H1 (cell line): ENCODE measurements around the gene FUT4. TPM values are rescaled to one million over a fixed set of nuclear protein-coding genes. Genes with fewer than 3 reads are reported as not detected.

ENCODE experiments used
- CTCF ChIA-PET: fragments of 300-600 bp; sonication (Branson Sonifier 250); formaldehyde crosslinking; loops from one replicate; lab custom pipeline; 2021; ENCODE audit not compliant: partially characterized antibody; lab: Charles Lee
- POLR2A ChIA-PET: fragments of 300-600 bp; sonication (Branson Sonifier 250); formaldehyde crosslinking; loops from one replicate; lab custom pipeline; 2021; ENCODE audit warnings: inconsistent platforms; ENCODE audit not compliant: partially characterized antibody; lab: Charles Lee
- DNase-seq, 2 experiments: peaks; one replicate each; pipeline versions ENCODE4 v3.0.0 to v3.0.0-alpha.2; 2010 to 2022; ENCODE audit warnings: low spot score in 2 of 2, low read depth in 1 of 2, mixed read lengths in 1 of 2
- FAIRE-seq: peaks from 2 replicates; lab custom pipeline; 2011; peaks lifted over from hg19 to GRCh38; lab: Jason Lieb, UNC
- H2AFZ ChIP-seq: 2 replicates; pipeline ENCODE4 v1.8.1; 2012; ENCODE audit warnings: low read length, inconsistent platforms
- H2AK5ac ChIP-seq: 2 replicates; pipeline ENCODE4 v1.6.1; 2013; ENCODE audit warnings: low read depth, low read length
- H2BK120ac ChIP-seq: replicated peaks from 2 replicates; pipeline ENCODE3; 2013; ENCODE audit warnings: low read depth, low read length, inconsistent platforms
- H2BK12ac ChIP-seq: 2 replicates; pipeline ENCODE4 v1.6.1; 2013; ENCODE audit warnings: low read depth, low read length
- H2BK15ac ChIP-seq: 2 replicates; pipeline ENCODE4 v1.6.1; 2013; ENCODE audit warnings: low read length
- H2BK20ac ChIP-seq: 2 replicates; pipeline ENCODE4 v1.6.1; 2013; ENCODE audit warnings: low read length
- H2BK5ac ChIP-seq: 2 replicates; pipeline ENCODE4 v1.6.1; 2013; ENCODE audit warnings: low read depth, low read length
- H3K14ac ChIP-seq: 2 replicates; pipeline ENCODE4 v1.6.1; 2013; ENCODE audit warnings: inconsistent platforms; ENCODE audit not compliant: insufficient read length
- H3K18ac ChIP-seq: 2 replicates; pipeline ENCODE4 v1.6.1; 2013; ENCODE audit warnings: low read length; ENCODE audit errors: extremely low read depth
- H3K23ac ChIP-seq: 2 replicates; pipeline ENCODE4 v1.6.1; 2013; ENCODE audit warnings: inconsistent platforms; ENCODE audit not compliant: insufficient read length
- H3K23me2 ChIP-seq: 2 replicates; pipeline ENCODE4 v1.6.1; 2013; ENCODE audit warnings: low read depth, low read length
- H3K27ac ChIP-seq: 2 replicates; pipeline ENCODE4 v1.6.1; 2011; ENCODE audit warnings: low read depth, low read length, inconsistent platforms
- H3K27me3 ChIP-seq, 4 experiments: replicated peaks in 1 of 4; 1 replicate in 1 of 4; 2 replicates in 3 of 4; pipeline versions ENCODE4 v1.6.1 to v1.8.1; 2011 to 2013; ENCODE audit warnings: low read length in 3 of 4, mild to moderate bottlenecking in 3 of 4, inconsistent platforms in 2 of 4, mixed read lengths in 2 of 4, moderate library complexity in 1 of 4; ENCODE audit not compliant: control insufficient read depth in 3 of 4, insufficient read depth in 3 of 4; ENCODE audit errors: extremely low read depth in 1 of 4
- H3K36me3 ChIP-seq, 4 experiments: 2 replicates each; pipeline versions ENCODE4 v1.6.1 to v1.8.1; 2011 to 2013; ENCODE audit warnings: mild to moderate bottlenecking in 4 of 4, low read length in 3 of 4, moderate library complexity in 2 of 4, control low read depth in 1 of 4, inconsistent platforms in 1 of 4; ENCODE audit not compliant: insufficient read depth in 4 of 4, control insufficient read depth in 2 of 4
- H3K4ac ChIP-seq: replicated peaks from 2 replicates; pipeline ENCODE3; 2013; ENCODE audit warnings: low read length, low read depth, mixed read lengths, inconsistent platforms; ENCODE audit not compliant: insufficient read length
- H3K4me1 ChIP-seq, 4 experiments: replicated peaks in 1 of 4; 1 replicate in 1 of 4; 2 replicates in 3 of 4; pipeline versions ENCODE4 v1.6.1 to v1.8.1; 2011 to 2013; ENCODE audit warnings: low read length in 3 of 4, inconsistent platforms in 2 of 4, mixed read lengths in 1 of 4; ENCODE audit not compliant: insufficient read depth in 4 of 4, control insufficient read depth in 3 of 4
- H3K4me2 ChIP-seq, 2 experiments: 2 replicates each; pipeline versions ENCODE4 v1.6.1 to v1.8.1; 2011 to 2013; ENCODE audit warnings: low read depth in 2 of 2, low read length in 2 of 2, control low read depth in 1 of 2, inconsistent platforms in 1 of 2, mild to moderate bottlenecking in 1 of 2; ENCODE audit not compliant: insufficient read depth in 1 of 2
- H3K4me3 ChIP-seq, 4 experiments: fragments of 200-600, 300-600 bp in 1 of 4; sonication (generic), shearing (Covaris generic), sonication (Bioruptor Twin) in 1 of 4; 2 replicates each; pipeline versions ENCODE4 v1.5.1 to v1.8.1; 2011 to 2016; ENCODE audit warnings: low read length in 4 of 4, low read depth in 3 of 4, control low read depth in 2 of 4, inconsistent platforms in 2 of 4, mild to moderate bottlenecking in 2 of 4, mixed read lengths in 1 of 4, moderate library complexity in 1 of 4; ENCODE audit not compliant: insufficient read depth in 2 of 4; ENCODE audit errors: extremely low read depth in 1 of 4
- H3K56ac ChIP-seq: replicated peaks from 2 replicates; pipeline ENCODE3; 2013; ENCODE audit warnings: low read depth, mild to moderate bottlenecking, mixed read lengths, low read length, inconsistent platforms; ENCODE audit not compliant: insufficient read length
- H3K79me1 ChIP-seq: 2 replicates; pipeline ENCODE4 v1.6.1; 2013; ENCODE audit warnings: low read depth, low read length, control low read depth
- H3K79me2 ChIP-seq, 2 experiments: 2 replicates each; pipeline versions ENCODE4 v1.6.1 to v1.8.1; 2012 to 2013; ENCODE audit warnings: low read length in 2 of 2, mild to moderate bottlenecking in 2 of 2, inconsistent platforms in 1 of 2; ENCODE audit not compliant: insufficient read depth in 2 of 2, control insufficient read depth in 1 of 2
- H3K9ac ChIP-seq, 4 experiments: replicated peaks in 1 of 4; 1 replicate in 1 of 4; 2 replicates in 3 of 4; pipeline versions ENCODE4 v1.6.1 to v1.8.1; 2011 to 2013; ENCODE audit warnings: low read depth in 3 of 4, low read length in 3 of 4, control low read depth in 2 of 4, mild to moderate bottlenecking in 2 of 4, moderate library complexity in 2 of 4, inconsistent platforms in 1 of 4; ENCODE audit errors: extremely low read depth in 1 of 4
- H3K9me3 ChIP-seq, 2 experiments: 2 replicates each; pipeline versions ENCODE4 v1.6.1 to v1.8.1; 2012 to 2013; ENCODE audit warnings: mild to moderate bottlenecking in 2 of 2, moderate library complexity in 2 of 2, control low read depth in 1 of 2, inconsistent platforms in 1 of 2, low read depth in 1 of 2, low read length in 1 of 2, mixed read lengths in 1 of 2; ENCODE audit not compliant: insufficient read depth in 2 of 2
- H4K20me1 ChIP-seq, 2 experiments: replicated peaks in 1 of 2; 2 replicates each; pipeline versions ENCODE3 to v1.8.1; 2011 to 2013; ENCODE audit warnings: inconsistent platforms in 2 of 2, low read length in 2 of 2, mild to moderate bottlenecking in 1 of 2; ENCODE audit not compliant: insufficient read depth in 2 of 2, control insufficient read depth in 1 of 2
- H4K5ac ChIP-seq: 2 replicates; pipeline ENCODE4 v1.6.1; 2013; ENCODE audit warnings: low read length, low read depth, mixed read lengths, inconsistent platforms; ENCODE audit not compliant: insufficient read length
- H4K8ac ChIP-seq: 2 replicates; pipeline ENCODE4 v1.8.0; 2013; ENCODE audit warnings: mild to moderate bottlenecking, moderate library complexity, low read length, inconsistent platforms; ENCODE audit not compliant: insufficient read depth; ENCODE audit errors: extremely low read depth
- H4K91ac ChIP-seq: replicated peaks from 2 replicates; pipeline ENCODE3; 2013; ENCODE audit warnings: low read length, mixed read lengths, inconsistent platforms; ENCODE audit not compliant: insufficient read length
- BACH1 ChIP-seq: IDR thresholded peaks from 2 replicates; pipeline ENCODE4 v1.6.1; 2012; ENCODE audit warnings: low read length, improper control_type of control experiment
- RAD21 ChIP-seq, 2 experiments: IDR thresholded peaks in 1 of 2; conservative IDR thresholded peaks in 1 of 2; 2 replicates each; pipeline ENCODE4 v1.6.1; 2011; ENCODE audit warnings: low read depth in 2 of 2, low read length in 2 of 2, improper control_type of control experiment in 1 of 2, inconsistent platforms in 1 of 2, mild to moderate bottlenecking in 1 of 2, moderate library complexity in 1 of 2
- WGBS, 2 experiments: shearing (Covaris generic) in 1 of 2; methylation state at CpG; one replicate each; pipeline versions ENCODE4 v1.1.6 to v1.1.7; 2013 to 2015; ENCODE audit warnings: low lambda C conversion rate in 2 of 2, mixed read lengths in 2 of 2, inconsistent platforms in 1 of 2, low coverage in 1 of 2, missing lambda C conversion rate in 1 of 2; ENCODE audit not compliant: insufficient replicate concordance in 2 of 2, insufficient coverage in 1 of 2, insufficient read length in 1 of 2; ENCODE audit errors: extremely low coverage in 1 of 2, missing lambda C conversion rate in 1 of 2; 5-methylcytosine and 5-hydroxymethylcytosine counted together
- polyA plus RNA-seq, 7 experiments: library from polyadenylated mRNA; depleted of rRNA in 3 of 7; stranded (reverse) in 5 of 7; unstranded in 2 of 7; fragments of >200 nt in 5 of 7; fragments of 200-250 nt in 2 of 7; gene quantifications; 1 replicate in 5 of 7; 2 replicates in 1 of 7; 4 replicates in 1 of 7; pipeline versions ENCODE4 v1.2.1 to v1.2.3, GENCODE V29; 2011 to 2013; ENCODE audit warnings: missing spikeins in 2 of 7, mixed read lengths in 2 of 7
- total RNA-seq: library from RNA; stranded (reverse); fragmentation: NEBNext Ultra II Directional; extraction: Animal tissue kit (Norgen Biotek cat#: 25700); gene quantifications from 2 replicates; pipeline ENCODE4 v1.2.1, GENCODE V29; 2021
- TF ChIP-seq, protein P1 (sequence below), 3 experiments: IDR thresholded peaks; 1 replicate in 2 of 3; 2 replicates in 1 of 3; pipeline versions ENCODE4 v1.5.1 to v1.6.1; 2011; ENCODE audit warnings: low read length in 3 of 3, mild to moderate bottlenecking in 3 of 3, inconsistent platforms in 2 of 3, low read depth in 1 of 3, moderate library complexity in 1 of 3; ENCODE audit not compliant: insufficient read depth in 1 of 3; ENCODE audit errors: control extremely low read depth in 1 of 3

The FUT4 gene
- total and polyA plus RNA-seq, 2 of the 8 experiments (the other 6 are each of a cell fraction or from before 2014, with no cell fraction given) = 2.6 to 8.0 TPM

DNA sequence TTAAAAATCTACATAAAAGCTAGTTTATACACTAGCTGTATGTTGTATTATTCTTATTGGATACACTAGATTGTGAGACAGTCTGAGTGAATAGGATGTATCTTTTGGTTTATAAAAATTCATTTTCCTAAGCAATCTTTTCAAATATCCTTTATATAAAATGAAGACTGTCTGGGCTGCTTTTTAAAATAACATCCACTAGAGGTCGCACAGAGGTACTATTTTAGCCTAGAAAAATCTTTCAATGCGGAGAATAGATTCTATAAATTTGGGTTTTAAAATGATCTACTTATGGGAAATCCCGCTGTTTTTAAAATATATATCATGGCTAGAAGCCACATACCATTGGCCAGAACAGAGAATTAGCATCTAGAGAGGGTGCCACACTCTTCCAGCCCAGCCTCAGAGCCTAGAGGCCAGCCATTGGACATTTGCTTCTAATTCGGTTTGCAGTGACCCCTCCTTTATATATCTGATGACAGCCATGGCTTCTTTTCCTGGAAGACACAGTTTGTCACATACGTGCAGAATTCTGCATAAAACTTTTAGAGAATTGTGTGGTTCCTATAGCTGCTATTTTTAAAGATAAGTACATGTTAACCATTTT, 24.1 kb upstream of the FUT4 start:
- ChIA-PET CTCF (interaction anchor here (0.7 to 2.7 kb wide), 21 partner anchors 8 to 409 kb away, joined by 3 to 16 read pairs (median 3); partner anchors contain the start of genes ANKRD49, C11orf97 and MRE11), POLR2A (no interaction called here)
- Histone ChIP-seq H3K79me2 (no peaks in the 10 kb centered on the region), H4K8ac (no peak overlapping the region), H2AFZ (peak overlapping the region; percentile 90; the same call in 1 of the 2 replicates), H4K5ac (no peak overlapping the region), H3K18ac (no peak overlapping the region), H3K9ac (no peak overlapping the region), H3K79me1 (no peaks in the 10 kb centered on the region), H2AK5ac (no peak overlapping the region), H4K91ac (no peak overlapping the region), H2BK5ac (no peak overlapping the region), H3K36me3 (no peaks in the 10 kb centered on the region), H3K9me3 (no peaks in the 10 kb centered on the region), H3K23ac (no peak overlapping the region), H2BK120ac (no peak overlapping the region), H3K27me3 (no peaks in the 10 kb centered on the region), H3K23me2 (no peaks in the 10 kb centered on the region), H3K4ac (no peak overlapping the region), H3K4me2 (no peak overlapping the region), H3K27ac (no peak overlapping the region), H3K14ac (no peak overlapping the region), H3K4me3 (no peak overlapping the region), H2BK20ac (no peak overlapping the region), H2BK15ac (no peak overlapping the region), H4K20me1 (no peaks in the 10 kb centered on the region), H2BK12ac (no peak overlapping the region), H3K56ac (no peak overlapping the region), H3K4me1 (no peaks in the 10 kb centered on the region)
- 13% methylated on average over 5 of the region's 5 CpGs; no CpG with 5 or more reads in 1 of the 2 experiments for WGBS, 2 experiments
- FAIRE-seq (no peak), DNase-seq (no peak)
- TF ChIP-seq, protein P1, sequence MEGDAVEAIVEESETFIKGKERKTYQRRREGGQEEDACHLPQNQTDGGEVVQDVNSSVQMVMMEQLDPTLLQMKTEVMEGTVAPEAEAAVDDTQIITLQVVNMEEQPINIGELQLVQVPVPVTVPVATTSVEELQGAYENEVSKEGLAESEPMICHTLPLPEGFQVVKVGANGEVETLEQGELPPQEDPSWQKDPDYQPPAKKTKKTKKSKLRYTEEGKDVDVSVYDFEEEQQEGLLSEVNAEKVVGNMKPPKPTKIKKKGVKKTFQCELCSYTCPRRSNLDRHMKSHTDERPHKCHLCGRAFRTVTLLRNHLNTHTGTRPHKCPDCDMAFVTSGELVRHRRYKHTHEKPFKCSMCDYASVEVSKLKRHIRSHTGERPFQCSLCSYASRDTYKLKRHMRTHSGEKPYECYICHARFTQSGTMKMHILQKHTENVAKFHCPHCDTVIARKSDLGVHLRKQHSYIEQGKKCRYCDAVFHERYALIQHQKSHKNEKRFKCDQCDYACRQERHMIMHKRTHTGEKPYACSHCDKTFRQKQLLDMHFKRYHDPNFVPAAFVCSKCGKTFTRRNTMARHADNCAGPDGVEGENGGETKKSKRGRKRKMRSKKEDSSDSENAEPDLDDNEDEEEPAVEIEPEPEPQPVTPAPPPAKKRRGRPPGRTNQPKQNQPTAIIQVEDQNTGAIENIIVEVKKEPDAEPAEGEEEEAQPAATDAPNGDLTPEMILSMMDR (IDR thresholded peaks at IDR 0.05; ENCODE audit: control extremely low read depth in 1 of 3, insufficient read depth in 1 of 3, low read depth in 1 of 3, low read length in 3 of 3) = peak in 2 of 3 experiments; percentile 28 to 34; a peak in 2 of 4 replicates
- TF ChIP-seq BACH1 (no peak), RAD21 (IDR thresholded peaks at IDR 0.05 in 1 of 2, conservative IDR thresholded peaks at IDR 0.05 in 1 of 2; ENCODE audit: low read depth in 2 of 2, low read length in 2 of 2) (peak in 1 of 2 experiments; percentile 23; a peak in 1 of 4 replicates)
